GM12872 (cell line): ENCODE results near the gene EXOG.

Experiments used
- TF ChIP-seq, protein P1 (sequence below): IDR thresholded peaks from 3 replicates; pipeline ENCODE4 v1.5.1; 2011; ENCODE audit warnings: low read depth, mild to moderate bottlenecking, low read length, moderate library complexity; ENCODE audit not compliant: insufficient read depth

The EXOG gene

DNA sequence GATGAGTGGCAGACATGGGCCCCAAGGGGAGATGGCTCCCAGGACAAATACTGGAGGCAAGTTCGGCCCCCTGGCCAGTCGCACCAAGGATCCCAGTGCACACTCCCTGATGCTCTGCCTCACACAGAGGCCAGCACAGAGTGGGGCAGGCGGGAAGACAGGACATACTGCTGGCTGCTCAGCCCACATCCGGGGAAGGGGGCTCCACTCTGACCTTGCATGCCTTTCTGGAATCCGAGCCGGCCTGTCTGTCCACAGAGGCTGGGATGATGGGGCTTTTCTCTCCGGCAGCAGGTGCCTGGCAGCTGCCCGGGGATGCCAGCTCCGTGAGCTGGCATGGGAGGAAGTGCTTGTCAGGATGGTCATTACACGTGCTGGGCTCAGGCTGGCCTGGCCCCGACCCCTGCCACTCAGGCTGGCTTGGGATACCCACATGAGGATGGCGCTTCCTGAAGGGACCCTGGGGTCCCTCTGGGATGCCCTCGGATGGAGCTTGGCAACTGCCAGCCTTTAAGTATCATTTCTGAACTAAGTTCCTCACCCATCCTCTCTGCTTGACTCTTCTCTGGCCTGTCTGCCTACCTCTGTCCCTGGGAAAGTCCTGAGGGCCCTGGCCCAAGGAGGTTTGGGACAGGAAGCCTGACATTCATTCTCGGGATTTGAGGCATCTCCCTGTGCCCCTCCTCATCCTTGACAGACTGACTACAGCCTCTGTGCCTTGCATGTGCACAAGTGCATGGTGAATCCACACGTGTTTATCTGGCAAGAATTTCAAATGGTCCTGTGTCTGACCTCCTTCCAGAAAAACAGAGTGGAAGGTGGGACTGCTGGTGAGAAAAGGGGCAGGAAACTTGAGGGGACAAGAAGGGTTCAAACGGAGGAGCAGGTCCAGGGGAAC, 46.5 kb downstream of the EXOG start:
- TF ChIP-seq, protein P1, sequence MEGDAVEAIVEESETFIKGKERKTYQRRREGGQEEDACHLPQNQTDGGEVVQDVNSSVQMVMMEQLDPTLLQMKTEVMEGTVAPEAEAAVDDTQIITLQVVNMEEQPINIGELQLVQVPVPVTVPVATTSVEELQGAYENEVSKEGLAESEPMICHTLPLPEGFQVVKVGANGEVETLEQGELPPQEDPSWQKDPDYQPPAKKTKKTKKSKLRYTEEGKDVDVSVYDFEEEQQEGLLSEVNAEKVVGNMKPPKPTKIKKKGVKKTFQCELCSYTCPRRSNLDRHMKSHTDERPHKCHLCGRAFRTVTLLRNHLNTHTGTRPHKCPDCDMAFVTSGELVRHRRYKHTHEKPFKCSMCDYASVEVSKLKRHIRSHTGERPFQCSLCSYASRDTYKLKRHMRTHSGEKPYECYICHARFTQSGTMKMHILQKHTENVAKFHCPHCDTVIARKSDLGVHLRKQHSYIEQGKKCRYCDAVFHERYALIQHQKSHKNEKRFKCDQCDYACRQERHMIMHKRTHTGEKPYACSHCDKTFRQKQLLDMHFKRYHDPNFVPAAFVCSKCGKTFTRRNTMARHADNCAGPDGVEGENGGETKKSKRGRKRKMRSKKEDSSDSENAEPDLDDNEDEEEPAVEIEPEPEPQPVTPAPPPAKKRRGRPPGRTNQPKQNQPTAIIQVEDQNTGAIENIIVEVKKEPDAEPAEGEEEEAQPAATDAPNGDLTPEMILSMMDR = no peak

DNA sequence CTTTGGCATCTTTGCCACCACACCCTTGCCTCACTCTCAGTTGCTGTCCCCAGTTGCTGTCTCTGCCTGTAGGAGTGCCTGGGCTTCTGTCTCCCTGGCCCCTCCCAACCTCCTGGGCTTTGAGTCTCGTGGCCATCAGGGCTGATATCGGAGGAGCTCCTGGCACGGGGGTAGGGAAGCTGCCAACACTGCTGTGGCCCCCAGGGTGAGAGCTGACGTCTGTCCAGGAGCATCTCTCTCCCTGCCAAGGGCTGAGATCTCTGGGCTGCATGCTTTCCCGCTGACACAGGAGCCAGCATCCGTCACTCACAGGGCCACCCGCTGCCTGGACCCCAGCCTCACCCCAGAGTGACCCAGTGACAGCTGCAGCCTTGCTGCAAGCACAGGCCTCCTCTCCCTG, 47.4 kb downstream of the EXOG start:
- TF ChIP-seq, protein P1 = no peak

DNA sequence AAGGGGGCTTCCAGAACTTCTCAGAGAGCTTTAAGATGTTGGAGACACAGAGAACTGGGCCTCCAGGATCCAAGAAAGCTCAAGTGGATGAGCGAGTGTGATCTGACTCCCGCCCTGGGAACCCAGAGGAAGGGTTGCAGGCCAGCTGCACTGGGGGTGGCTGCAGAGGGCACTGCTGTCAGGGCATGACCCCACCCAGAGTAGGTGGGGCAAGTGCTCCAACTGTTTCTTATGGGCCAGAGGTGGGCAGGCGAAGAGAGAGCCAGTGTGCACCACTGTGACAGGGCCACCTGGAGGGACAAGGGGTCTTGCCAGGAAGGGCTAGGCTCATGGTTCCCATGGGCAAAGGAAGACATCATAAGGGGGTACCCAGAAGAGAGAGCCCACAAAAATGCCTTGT, 48.8 kb downstream of the EXOG start:
- TF ChIP-seq, protein P1 = no peak

DNA sequence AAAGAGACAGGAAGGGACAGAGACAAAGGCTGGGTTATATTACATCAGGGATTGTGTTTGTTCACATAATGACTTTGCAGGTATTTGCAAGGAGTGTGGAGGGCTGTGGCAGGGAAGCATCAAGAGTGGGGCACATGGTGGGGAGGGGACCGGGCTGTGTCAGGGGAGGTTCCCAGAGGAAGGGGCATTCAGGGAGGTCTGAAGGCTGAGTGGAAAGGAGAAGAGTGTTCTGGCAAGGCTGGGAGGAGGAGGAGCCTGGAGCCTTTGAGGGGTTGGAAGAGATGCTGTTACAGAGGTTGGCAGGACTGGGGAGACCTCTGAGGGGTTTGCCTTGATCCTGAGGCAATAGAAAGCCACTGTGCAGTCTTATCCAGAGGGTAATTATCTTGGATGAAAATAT, 49.4 kb downstream of the EXOG start:
- TF ChIP-seq, protein P1 = no peak

DNA sequence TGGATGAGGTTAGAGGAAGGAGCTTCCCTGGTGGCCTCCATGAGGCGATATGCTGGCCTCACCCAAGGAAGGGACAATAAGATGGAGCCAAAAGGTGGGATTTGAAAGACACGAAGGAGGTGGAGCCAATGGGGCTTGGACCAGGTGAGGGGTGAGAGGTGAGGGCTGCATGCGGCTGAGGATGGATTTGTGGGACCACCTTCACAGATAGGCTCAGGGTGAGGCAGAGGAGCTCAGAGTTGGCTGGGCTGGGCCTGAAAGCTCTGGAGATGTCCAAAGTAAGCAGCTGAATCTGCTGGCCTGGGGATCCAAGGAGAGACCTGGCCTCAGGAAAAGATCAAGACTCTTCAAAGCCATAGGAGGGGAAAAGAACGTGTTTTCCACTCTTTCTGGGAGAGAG, 49.8 kb downstream of the EXOG start:
- TF ChIP-seq, protein P1 = no peak

DNA sequence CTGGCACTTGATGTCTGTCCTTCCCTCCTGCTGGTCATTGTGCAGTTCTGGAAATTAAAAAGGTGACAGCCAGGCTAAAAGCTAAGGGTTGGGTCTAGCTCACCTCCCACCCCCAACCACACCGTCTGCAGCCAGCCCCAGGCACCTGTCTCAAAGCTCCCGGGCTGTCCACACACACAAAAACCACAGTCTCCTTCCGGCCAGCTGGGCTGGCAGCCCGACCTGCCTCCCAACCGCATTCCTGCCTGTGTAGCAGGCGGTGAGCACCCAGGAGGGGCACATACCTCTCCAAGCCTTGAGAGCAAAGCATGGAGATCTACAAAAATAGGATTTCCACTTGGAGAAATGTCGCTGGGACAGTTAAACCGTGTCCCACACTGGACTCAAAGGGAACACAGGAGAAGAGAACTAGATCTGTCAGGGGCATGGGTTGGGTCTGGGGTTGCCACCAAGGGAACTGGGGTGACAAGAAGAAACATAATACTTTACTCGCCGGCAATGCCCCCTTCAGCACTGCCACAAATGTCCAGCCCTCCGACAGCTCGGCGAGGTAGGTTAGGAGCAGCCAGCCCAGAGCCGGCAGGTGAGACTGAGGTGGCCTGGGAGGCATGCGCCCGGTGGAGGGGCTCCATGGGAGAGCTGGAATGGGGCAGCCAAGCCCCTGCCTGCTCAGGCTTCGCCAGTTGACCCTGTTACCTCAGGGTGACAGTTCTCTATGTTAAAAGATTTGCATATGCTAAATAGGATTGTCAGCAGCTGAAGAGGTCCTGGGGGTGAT, 52.2 kb downstream of the EXOG start:
- TF ChIP-seq, protein P1 = no peak

DNA sequence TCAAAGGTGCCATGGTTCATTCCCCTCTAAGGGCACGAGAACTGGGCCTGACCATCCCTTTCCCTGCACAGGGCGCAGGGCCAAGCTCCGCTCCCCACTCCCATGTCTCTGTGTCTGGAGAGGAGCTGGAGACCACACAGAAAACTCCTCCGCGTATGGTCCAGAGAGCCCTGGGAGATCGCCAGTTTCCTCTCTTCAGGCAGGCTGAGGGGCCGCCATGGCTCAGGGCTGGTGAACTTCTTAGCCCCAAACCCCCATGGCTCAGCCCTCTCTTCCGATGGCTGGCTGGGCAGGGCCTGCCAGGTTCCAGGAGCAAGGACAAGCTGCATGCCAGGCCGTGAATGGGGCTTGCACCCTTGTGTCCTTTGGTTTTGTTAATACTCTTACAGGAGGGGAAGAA, 52.9 kb downstream of the EXOG start:
- TF ChIP-seq, protein P1 = no peak
